HepG2 (cell line): ENCODE measurements around the gene ZNF235. TPM values are rescaled to one million over a fixed set of nuclear protein-coding genes. Genes with fewer than 3 reads are reported as not detected.

ENCODE experiments used
- AGO1 ChIP-seq: fragments of 200-400 bp; formaldehyde crosslinking; IDR thresholded peaks from 2 replicates; pipeline ENCODE4 v1.6.1; 2017; ENCODE audit warnings: mild to moderate bottlenecking, low read depth, low read length, moderate library complexity; ENCODE audit not compliant: poor library complexity, severe bottlenecking
- CBX1 ChIP-seq: IDR thresholded peaks from one replicate; pipeline ENCODE4 v1.6.1; 2016; ENCODE audit warnings: antibody characterized with exemption, low read depth
- CHD2 ChIP-seq: IDR thresholded peaks from 2 replicates; pipeline ENCODE4 v1.6.1; 2011; ENCODE audit warnings: low read depth, low read length, improper control_type of control experiment
- CREM ChIP-seq, 2 experiments: sonication (generic) in 1 of 2; formaldehyde crosslinking in 1 of 2; IDR thresholded peaks; 2 replicates each; pipeline versions ENCODE4 v1.4.0 to v1.6.1; 2016 to 2020; ENCODE audit warnings: antibody characterized with exemption in 1 of 2, mild to moderate bottlenecking in 1 of 2, missing genetic modification reagents in 1 of 2
- FOXC1 ChIP-seq: sonication (generic); formaldehyde crosslinking; IDR thresholded peaks from 2 replicates; pipeline ENCODE4 v1.8.0; 2022; ENCODE audit warnings: mild to moderate bottlenecking, missing genetic modification reagents, borderline replicate concordance
- GATAD2A ChIP-seq: IDR thresholded peaks from 2 replicates; pipeline ENCODE4 v1.6.1; 2016
- HCFC1 ChIP-seq: fragments of 150-350 bp; IDR thresholded peaks from 2 replicates; pipeline ENCODE4 v1.6.1; 2014; ENCODE audit warnings: low read depth, low read length
- HDAC1 ChIP-seq: sonication (generic); formaldehyde crosslinking; IDR thresholded peaks from 2 replicates; pipeline ENCODE4 v1.5.1; 2020; ENCODE audit warnings: mild to moderate bottlenecking, missing genetic modification reagents
- MEIS1 ChIP-seq: sonication (generic); formaldehyde crosslinking; IDR thresholded peaks from 2 replicates; pipeline ENCODE4 v1.9.0; 2021; ENCODE audit warnings: mild to moderate bottlenecking, missing genetic modification reagents, moderate library complexity, borderline replicate concordance
- MYPOP ChIP-seq: sonication (generic); formaldehyde crosslinking; IDR thresholded peaks from 2 replicates; pipeline ENCODE4 v1.8.1; 2023; ENCODE audit warnings: mild to moderate bottlenecking, moderate library complexity, missing genetic modification reagents
- NRL ChIP-seq: sonication (generic); formaldehyde crosslinking; IDR thresholded peaks from 2 replicates; pipeline ENCODE4 v1.5.0; 2020; ENCODE audit warnings: missing genetic modification reagents, mild to moderate bottlenecking, moderate library complexity, borderline replicate concordance
- POLR2AphosphoS5 ChIP-seq: IDR thresholded peaks from 2 replicates; pipeline ENCODE4 v1.6.1; 2012; ENCODE audit warnings: low read depth, low read length
- SMAD9 ChIP-seq: sonication (generic); formaldehyde crosslinking; IDR thresholded peaks from 2 replicates; pipeline ENCODE4 v1.5.1; 2020; ENCODE audit warnings: mild to moderate bottlenecking, missing genetic modification reagents
- SYNCRIP ChIP-seq: fragments of 200-400 bp; formaldehyde crosslinking; IDR thresholded peaks from 2 replicates; pipeline ENCODE4 v1.6.1; 2018; ENCODE audit warnings: mild to moderate bottlenecking, low read depth, low read length; ENCODE audit not compliant: insufficient read depth
- TGIF2 ChIP-seq: IDR thresholded peaks from 2 replicates; pipeline ENCODE4 v1.6.1; 2016; ENCODE audit warnings: control low read depth, missing compliant biosample characterization
- ZNF207 ChIP-seq: fragments of 450-650 bp; IDR thresholded peaks from 2 replicates; pipeline ENCODE4 v1.6.1; 2016; ENCODE audit warnings: antibody characterized with exemption, borderline replicate concordance
- ZNF317 ChIP-seq: sonication (generic); formaldehyde crosslinking; IDR thresholded peaks from 2 replicates; pipeline ENCODE4 v1.5.0; 2020; ENCODE audit warnings: mild to moderate bottlenecking, missing genetic modification reagents
- ZNF34 ChIP-seq: sonication (generic); formaldehyde crosslinking; IDR thresholded peaks from 2 replicates; pipeline ENCODE4 v1.4.0; 2020; ENCODE audit warnings: mild to moderate bottlenecking, missing genetic modification reagents, borderline replicate concordance
- ZNF543 ChIP-seq: sonication (generic); formaldehyde crosslinking; IDR thresholded peaks from 2 replicates; pipeline ENCODE4 v1.4.0; 2020; ENCODE audit warnings: mild to moderate bottlenecking, missing genetic modification reagents
- ZNF644 ChIP-seq: IDR thresholded peaks from 2 replicates; pipeline ENCODE4 v1.6.1; 2016; ENCODE audit warnings: low read depth
- ZNF816 ChIP-seq: sonication (generic); formaldehyde crosslinking; IDR thresholded peaks from 2 replicates; pipeline ENCODE4 v1.8.0; 2022; ENCODE audit warnings: missing genetic modification reagents, mild to moderate bottlenecking, borderline replicate concordance
- polyA plus RNA-seq, 8 experiments: library from polyadenylated mRNA; depleted of rRNA in 3 of 8; stranded (reverse) in 7 of 8; unstranded in 1 of 8; fragments of >200 nt; fragmentation: Illumina TruSeq in 4 of 8; extraction: Trizol in 4 of 8; gene quantifications; 2 replicates each; pipeline versions ENCODE4 v1.2.1 to v1.2.3, GENCODE V29; 2011 to 2016; ENCODE audit warnings: low read depth in 4 of 8, missing spikeins in 1 of 8, mixed read lengths in 1 of 8; ENCODE audit not compliant: insufficient read depth in 1 of 8
- total RNA-seq, 5 experiments: library from RNA; depleted of rRNA; stranded (reverse); fragments of >200 nt; fragmentation: Illumina TruSeq; extraction: Trizol; gene quantifications; 2 replicates each; pipeline ENCODE4 v1.2.3, GENCODE V29; 2016; ENCODE audit warnings: low read depth in 1 of 5
- TF ChIP-seq, protein P1 (sequence below): sonication (generic); formaldehyde crosslinking; IDR thresholded peaks from 2 replicates; pipeline ENCODE4 v1.8.0; 2022; ENCODE audit warnings: missing genetic modification reagents, mild to moderate bottlenecking, borderline replicate concordance
- TF ChIP-seq, protein P2 (sequence below): sonication (generic); formaldehyde crosslinking; IDR thresholded peaks from 2 replicates; pipeline ENCODE4 v1.8.0; 2022; ENCODE audit warnings: mild to moderate bottlenecking, missing genetic modification reagents, moderate library complexity
- TF ChIP-seq, protein P3 (sequence below): sonication (generic); formaldehyde crosslinking; IDR thresholded peaks from 2 replicates; pipeline ENCODE4 v1.5.1; 2020; ENCODE audit warnings: mild to moderate bottlenecking, missing genetic modification reagents, borderline replicate concordance

The ZNF235 gene
- total and polyA plus RNA-seq, 2 of the 13 experiments (the other 11 are each of a cell fraction or from before 2014, with no cell fraction given), result 4.8 to 5.5 TPM

- TF ChIP-seq CREM (IDR thresholded peaks at IDR 0.05) (peak; percentile 58; the same call in 1 of the 2 replicates), CREM (CRISPR knock-in tag; IDR thresholded peaks at IDR 0.05) (no peak), MEIS1 (CRISPR knock-in tag) (no peak), ZNF543 (no peak), SMAD9 (CRISPR knock-in tag) (no peak), ZNF207 (no peak), ZNF34 (CRISPR knock-in tag) (no peak), ZNF317 (CRISPR knock-in tag) (no peak), TGIF2 (CRISPR knock-in tag) (no peak), HCFC1 (no peak), MYPOP (CRISPR knock-in tag) (no peak), ZNF644 (CRISPR knock-in tag) (peak; percentile 72; the same call in 1 of the 2 replicates), ZNF816 (CRISPR knock-in tag) (no peak), CBX1 (no peak), AGO1 (no peak), HDAC1 (CRISPR knock-in tag) (no peak), POLR2AphosphoS5 (no peak), GATAD2A (CRISPR knock-in tag) (peak; percentile 87), FOXC1 (CRISPR knock-in tag) (no peak), CHD2 (no peak), SYNCRIP (no peak), NRL (CRISPR knock-in tag) (no peak)
- TF ChIP-seq, protein P1, sequence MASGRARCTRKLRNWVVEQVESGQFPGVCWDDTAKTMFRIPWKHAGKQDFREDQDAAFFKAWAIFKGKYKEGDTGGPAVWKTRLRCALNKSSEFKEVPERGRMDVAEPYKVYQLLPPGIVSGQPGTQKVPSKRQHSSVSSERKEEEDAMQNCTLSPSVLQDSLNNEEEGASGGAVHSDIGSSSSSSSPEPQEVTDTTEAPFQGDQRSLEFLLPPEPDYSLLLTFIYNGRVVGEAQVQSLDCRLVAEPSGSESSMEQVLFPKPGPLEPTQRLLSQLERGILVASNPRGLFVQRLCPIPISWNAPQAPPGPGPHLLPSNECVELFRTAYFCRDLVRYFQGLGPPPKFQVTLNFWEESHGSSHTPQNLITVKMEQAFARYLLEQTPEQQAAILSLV, result no peak
- TF ChIP-seq, protein P2, sequence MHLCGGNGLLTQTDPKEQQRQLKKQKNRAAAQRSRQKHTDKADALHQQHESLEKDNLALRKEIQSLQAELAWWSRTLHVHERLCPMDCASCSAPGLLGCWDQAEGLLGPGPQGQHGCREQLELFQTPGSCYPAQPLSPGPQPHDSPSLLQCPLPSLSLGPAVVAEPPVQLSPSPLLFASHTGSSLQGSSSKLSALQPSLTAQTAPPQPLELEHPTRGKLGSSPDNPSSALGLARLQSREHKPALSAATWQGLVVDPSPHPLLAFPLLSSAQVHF (CRISPR knock-in tag), result no peak
- TF ChIP-seq, protein P3, sequence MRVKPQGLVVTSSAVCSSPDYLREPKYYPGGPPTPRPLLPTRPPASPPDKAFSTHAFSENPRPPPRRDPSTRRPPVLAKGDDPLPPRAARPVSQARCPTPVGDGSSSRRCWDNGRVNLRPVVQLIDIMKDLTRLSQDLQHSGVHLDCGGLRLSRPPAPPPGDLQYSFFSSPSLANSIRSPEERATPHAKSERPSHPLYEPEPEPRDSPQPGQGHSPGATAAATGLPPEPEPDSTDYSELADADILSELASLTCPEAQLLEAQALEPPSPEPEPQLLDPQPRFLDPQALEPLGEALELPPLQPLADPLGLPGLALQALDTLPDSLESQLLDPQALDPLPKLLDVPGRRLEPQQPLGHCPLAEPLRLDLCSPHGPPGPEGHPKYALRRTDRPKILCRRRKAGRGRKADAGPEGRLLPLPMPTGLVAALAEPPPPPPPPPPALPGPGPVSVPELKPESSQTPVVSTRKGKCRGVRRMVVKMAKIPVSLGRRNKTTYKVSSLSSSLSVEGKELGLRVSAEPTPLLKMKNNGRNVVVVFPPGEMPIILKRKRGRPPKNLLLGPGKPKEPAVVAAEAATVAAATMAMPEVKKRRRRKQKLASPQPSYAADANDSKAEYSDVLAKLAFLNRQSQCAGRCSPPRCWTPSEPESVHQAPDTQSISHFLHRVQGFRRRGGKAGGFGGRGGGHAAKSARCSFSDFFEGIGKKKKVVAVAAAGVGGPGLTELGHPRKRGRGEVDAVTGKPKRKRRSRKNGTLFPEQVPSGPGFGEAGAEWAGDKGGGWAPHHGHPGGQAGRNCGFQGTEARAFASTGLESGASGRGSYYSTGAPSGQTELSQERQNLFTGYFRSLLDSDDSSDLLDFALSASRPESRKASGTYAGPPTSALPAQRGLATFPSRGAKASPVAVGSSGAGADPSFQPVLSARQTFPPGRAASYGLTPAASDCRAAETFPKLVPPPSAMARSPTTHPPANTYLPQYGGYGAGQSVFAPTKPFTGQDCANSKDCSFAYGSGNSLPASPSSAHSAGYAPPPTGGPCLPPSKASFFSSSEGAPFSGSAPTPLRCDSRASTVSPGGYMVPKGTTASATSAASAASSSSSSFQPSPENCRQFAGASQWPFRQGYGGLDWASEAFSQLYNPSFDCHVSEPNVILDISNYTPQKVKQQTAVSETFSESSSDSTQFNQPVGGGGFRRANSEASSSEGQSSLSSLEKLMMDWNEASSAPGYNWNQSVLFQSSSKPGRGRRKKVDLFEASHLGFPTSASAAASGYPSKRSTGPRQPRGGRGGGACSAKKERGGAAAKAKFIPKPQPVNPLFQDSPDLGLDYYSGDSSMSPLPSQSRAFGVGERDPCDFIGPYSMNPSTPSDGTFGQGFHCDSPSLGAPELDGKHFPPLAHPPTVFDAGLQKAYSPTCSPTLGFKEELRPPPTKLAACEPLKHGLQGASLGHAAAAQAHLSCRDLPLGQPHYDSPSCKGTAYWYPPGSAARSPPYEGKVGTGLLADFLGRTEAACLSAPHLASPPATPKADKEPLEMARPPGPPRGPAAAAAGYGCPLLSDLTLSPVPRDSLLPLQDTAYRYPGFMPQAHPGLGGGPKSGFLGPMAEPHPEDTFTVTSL (CRISPR knock-in tag), result peak; percentile 88
These were observed 50.3 kb downstream of the ZNF235 start (continued) for GRCh38 chr19:44254496-44254895.
